ENCODE results near the gene NBEA.

Gene NBEA

GRCh38 chr13:35260316-35260715, 318.2 kb downstream of the NBEA start:
- no peak for DNase-seq (ENCODE audit: low read depth, low spot score)

GRCh38 chr13:35266412-35266811, 324.3 kb downstream of the NBEA start:
- DNase-seq (ENCODE audit: low read depth, low spot score): no peak

GRCh38 chr13:35278917-35279316, 336.8 kb downstream of the NBEA start:
- DNase-seq (ENCODE audit: low read depth, low spot score): no peak

- no peak for DNase-seq (ENCODE audit: low read depth, low spot score)
These were observed 337.4 kb downstream of the NBEA start for GRCh38 chr13:35279500-35279899.

- DNase-seq (ENCODE audit: low read depth, low spot score): no peak
These were observed 341.8 kb downstream of the NBEA start for GRCh38 chr13:35283856-35284255.

GRCh38 chr13:35285677-35286076, 343.6 kb downstream of the NBEA start:
- no peak for DNase-seq (ENCODE audit: low read depth, low spot score)

GRCh38 chr13:35292329-35292728, 350.3 kb downstream of the NBEA start:
- DNase-seq (ENCODE audit: low read depth, low spot score): no peak

- no peak for DNase-seq (ENCODE audit: low read depth, low spot score)
These were observed 351.6 kb downstream of the NBEA start for GRCh38 chr13:35293579-35294226.

- no peak for DNase-seq (ENCODE audit: low read depth, low spot score)
These were observed 367.6 kb downstream of the NBEA start for GRCh38 chr13:35309706-35310105.

- DNase-seq (ENCODE audit: low read depth, low spot score): no peak
These were observed 390.1 kb downstream of the NBEA start for GRCh38 chr13:35332134-35332533.

- DNase-seq (ENCODE audit: low read depth, low spot score): no peak
These were observed 391.1 kb downstream of the NBEA start for GRCh38 chr13:35333157-35333556.

GRCh38 chr13:35342440-35342839, 400.4 kb downstream of the NBEA start:
- no peak for DNase-seq (ENCODE audit: low read depth, low spot score)

GRCh38 chr13:35343417-35343816, 401.3 kb downstream of the NBEA start:
- DNase-seq (ENCODE audit: low read depth, low spot score): no peak

GRCh38 chr13:35345992-35346391, 403.9 kb downstream of the NBEA start:
- no peak for DNase-seq (ENCODE audit: low read depth, low spot score)

- no peak for DNase-seq (ENCODE audit: low read depth, low spot score)
These were observed 404.4 kb downstream of the NBEA start for GRCh38 chr13:35346494-35346893.

- no peak for DNase-seq (ENCODE audit: low read depth, low spot score)
These were observed 405.7 kb downstream of the NBEA start for GRCh38 chr13:35347679-35348205.

- DNase-seq (ENCODE audit: low read depth, low spot score): no peak
These were observed 407.0 kb downstream of the NBEA start for GRCh38 chr13:35349052-35349451.

GRCh38 chr13:35349673-35350278, 407.7 kb downstream of the NBEA start:
- no peak for DNase-seq (ENCODE audit: low read depth, low spot score)

GRCh38 chr13:35354285-35354684, 412.2 kb downstream of the NBEA start:
- DNase-seq (ENCODE audit: low read depth, low spot score): no peak

GRCh38 chr13:35354882-35355281, 412.8 kb downstream of the NBEA start:
- DNase-seq (ENCODE audit: low read depth, low spot score): no peak

- DNase-seq (ENCODE audit: low read depth, low spot score): no peak
These were observed 414.5 kb downstream of the NBEA start for GRCh38 chr13:35356572-35356971.

GRCh38 chr13:35365883-35366282, 423.8 kb downstream of the NBEA start:
- no peak for DNase-seq (ENCODE audit: low read depth, low spot score)

GRCh38 chr13:35367586-35367985, 425.5 kb downstream of the NBEA start:
- no peak for DNase-seq (ENCODE audit: low read depth, low spot score)
